C4-2B (cell line): ENCODE data around the gene ZNF367.
"Not testable (repeated sequence)": the region's sequence is repeated elsewhere in the genome, so short reads cannot be mapped to it uniquely, and the experiment has no call there.

ENCODE experiments used
- H3K27ac ChIP-seq: fragments of 450-650 bp; 2 replicates; pipeline ENCODE4 v1.5.1; 2017
- ZFX ChIP-seq: fragments of 450-650 bp; IDR thresholded peaks from 2 replicates; pipeline ENCODE4 v1.6.1; 2017
- TF ChIP-seq, protein P1 (sequence below): fragments of 450-650 bp; conservative IDR thresholded peaks from 2 replicates; pipeline ENCODE4 v1.5.1; 2017; ENCODE audit warnings: mild to moderate bottlenecking

The ZNF367 gene

DNA sequence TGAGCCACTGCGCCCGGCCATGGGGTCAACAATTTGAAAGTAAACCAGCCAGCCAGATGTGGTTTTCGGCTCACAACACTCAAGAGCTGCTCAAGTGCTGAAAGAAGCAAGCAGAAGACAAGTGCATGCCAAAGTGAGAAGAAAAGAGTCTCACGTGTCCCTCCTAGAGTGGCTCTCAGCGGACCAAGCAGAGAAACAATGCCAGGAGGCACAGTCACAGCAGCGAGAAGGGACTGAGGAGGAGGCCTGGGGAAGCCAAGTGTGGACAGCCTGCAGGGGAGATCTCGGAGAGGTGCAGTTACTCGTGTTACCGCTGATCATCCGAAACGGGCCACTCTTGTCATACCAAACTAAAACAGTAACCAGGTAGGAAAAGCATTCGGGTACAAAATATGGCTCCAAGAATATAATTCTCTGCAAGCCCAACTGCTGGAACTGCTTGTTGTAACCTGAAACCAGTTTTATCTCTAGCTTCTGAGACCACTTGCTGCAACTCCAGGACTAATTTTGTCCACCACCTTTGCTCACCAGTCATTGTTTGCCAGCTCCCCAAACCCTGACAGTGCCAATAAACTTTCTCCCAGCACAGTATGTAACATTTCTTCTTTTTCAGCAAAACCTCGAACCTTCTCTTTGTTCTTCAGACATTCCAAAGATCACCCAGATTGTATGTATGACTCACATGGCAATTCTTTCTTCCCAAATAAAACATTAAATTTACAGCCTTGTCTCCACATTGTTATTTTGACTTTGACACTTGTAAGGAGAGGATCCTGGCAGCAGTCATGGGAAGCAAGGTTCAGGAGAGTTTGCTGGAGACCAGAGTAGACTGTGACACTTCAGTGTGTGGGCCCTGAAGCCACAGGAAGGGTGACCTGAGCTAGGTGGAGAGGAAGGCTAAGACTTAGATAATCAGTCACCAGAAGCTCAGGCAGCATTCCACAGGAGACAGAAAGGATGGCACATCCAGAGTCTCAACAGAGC, 41.0 kb downstream of the ZNF367 start:
- H3K27ac ChIP-seq = no peak overlapping the region
- no peak for TF ChIP-seq ZFX
- TF ChIP-seq, protein P1, sequence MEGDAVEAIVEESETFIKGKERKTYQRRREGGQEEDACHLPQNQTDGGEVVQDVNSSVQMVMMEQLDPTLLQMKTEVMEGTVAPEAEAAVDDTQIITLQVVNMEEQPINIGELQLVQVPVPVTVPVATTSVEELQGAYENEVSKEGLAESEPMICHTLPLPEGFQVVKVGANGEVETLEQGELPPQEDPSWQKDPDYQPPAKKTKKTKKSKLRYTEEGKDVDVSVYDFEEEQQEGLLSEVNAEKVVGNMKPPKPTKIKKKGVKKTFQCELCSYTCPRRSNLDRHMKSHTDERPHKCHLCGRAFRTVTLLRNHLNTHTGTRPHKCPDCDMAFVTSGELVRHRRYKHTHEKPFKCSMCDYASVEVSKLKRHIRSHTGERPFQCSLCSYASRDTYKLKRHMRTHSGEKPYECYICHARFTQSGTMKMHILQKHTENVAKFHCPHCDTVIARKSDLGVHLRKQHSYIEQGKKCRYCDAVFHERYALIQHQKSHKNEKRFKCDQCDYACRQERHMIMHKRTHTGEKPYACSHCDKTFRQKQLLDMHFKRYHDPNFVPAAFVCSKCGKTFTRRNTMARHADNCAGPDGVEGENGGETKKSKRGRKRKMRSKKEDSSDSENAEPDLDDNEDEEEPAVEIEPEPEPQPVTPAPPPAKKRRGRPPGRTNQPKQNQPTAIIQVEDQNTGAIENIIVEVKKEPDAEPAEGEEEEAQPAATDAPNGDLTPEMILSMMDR = no peak

DNA sequence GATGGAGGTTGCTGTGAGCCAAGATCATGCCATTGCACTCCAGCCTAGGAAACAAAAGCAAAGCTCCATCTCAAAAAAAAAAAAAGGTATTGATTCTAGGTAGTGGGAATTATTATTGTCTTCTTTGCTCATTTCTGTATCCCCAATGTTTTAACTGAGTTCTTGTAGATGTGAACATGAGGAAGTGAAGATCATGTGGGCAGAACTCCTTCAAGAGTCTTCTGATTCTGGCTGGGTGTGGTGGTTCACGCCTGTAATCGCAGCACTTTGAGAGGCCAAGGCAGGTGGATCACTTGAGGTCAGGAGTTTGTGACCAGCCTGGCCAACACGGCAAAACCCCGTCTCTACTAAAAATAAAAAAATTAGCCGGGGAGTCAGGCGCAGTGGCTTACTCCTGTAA, 42.7 kb downstream of the ZNF367 start:
- not testable (repeated sequence) for H3K27ac ChIP-seq

DNA sequence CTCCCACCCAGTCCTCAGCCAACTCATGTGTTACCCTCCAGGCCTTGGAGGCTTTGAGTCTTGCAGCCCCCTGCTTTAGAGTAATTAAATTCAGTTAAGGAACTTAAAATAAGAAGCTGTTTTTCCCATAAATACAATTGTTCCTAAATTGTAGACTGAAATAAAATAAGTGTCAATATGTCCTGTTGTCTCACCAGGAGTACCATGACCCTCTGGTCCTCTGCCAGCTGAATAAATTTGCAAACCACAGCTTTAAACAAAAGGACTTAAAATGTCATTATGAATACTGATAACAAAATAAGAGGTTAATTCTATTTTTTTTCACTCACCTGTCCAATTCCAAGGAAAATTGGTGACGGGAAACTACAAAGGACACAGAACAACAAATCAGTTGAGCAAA, 50.2 kb downstream of the ZNF367 start:
- TF ChIP-seq, protein P1 = no peak
- no peak for TF ChIP-seq ZFX
- H3K27ac ChIP-seq = no peak overlapping the region

DNA sequence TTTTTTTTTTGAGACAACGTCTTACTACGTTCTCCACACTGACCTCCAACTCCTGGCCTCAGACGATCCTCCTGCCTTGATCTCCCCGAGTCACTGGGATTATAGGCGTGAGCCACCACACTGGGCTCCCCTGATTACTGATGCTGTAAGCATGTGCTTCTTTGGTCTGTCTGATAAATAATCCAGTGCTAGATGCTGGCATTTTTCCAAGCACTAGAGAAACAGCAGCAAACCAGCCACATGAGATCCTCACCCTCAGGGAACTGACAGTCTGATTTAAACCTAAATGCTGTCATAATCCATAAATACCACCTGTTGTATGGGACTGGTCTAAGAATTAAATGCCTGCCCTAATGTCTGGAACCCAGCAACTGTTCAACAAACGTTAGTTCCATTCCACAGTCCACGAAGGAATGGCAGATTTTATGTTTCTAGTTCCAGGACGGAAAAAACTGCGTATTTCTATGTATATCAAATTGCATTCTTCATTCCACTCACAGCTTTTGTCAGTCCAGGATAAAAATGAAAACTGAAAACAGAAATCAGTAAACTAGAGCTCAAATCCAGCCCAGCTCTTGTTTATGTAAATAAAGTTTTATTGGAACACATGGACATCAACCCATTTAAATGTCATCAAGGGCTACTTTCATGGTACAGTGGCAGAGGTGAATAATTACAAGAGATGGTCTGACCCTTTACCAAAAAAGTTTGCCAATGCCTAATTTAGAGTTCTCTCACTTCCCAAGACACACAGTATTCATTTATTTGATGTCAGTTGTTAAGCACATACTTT, 54.8 kb downstream of the ZNF367 start:
- H3K27ac ChIP-seq = no peak overlapping the region
- no peak for TF ChIP-seq ZFX
- TF ChIP-seq, protein P1 = no peak

DNA sequence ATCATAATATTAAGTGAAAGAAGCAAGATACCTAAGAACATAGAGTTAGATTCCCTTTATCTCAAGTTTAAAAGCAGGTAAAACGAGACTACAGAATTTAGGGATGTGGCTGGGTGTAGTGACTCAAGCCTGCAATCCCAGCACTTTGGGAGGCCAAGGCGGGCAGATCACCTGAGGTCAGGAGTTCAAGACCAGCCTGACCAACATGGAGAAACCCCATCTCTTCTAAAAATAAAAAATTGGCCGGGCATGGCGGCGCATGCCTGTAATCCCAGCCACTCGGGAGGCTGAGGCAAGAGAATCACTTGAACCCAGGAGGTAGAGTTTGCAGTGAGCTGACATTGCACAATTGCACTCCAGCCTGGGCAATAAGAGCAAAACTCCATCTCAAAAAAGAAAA, 56.1 kb downstream of the ZNF367 start:
- not testable (repeated sequence) for H3K27ac ChIP-seq

DNA sequence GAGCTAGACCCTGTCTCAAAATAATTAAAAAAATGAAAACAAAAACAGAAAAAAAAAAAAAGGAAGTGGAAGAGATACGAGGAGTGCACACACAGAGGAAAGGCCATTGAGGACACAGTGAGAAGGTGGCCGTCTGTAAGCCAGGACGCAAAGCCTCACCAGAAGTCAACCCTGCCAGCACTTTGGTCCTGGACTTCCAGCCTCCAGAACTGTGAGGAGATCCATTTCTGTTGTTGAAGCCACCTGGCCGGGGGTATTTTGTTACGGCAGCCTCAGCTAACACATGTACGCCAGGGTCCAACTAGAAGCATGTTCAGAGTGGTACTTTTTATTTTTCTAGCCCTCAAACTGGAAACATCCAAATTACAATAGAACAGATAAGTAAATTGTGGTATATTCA, 56.5 kb downstream of the ZNF367 start:
- no peak overlapping the region for H3K27ac ChIP-seq
- TF ChIP-seq ZFX = no peak
- TF ChIP-seq, protein P1 = no peak

DNA sequence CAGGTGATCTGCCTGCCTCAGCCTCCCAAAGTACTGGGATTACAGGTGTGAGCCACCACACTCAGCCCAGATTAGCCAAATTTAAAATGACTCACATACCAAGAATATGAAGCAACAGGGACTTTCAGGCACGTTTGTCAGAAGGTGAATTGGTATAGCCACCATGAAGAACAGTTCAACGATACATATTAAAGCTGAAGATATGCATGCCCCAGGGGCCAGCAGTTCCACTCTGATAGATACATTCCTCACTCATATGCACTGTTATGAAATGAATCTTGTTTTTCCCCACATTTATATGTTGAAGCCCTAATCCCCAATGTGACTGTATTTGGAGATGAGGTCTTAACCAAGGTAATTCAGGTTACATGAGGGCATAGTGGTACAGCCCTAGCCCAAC, 57.2 kb downstream of the ZNF367 start:
- no peak overlapping the region for H3K27ac ChIP-seq
- TF ChIP-seq, protein P1 = no peak
- TF ChIP-seq ZFX = no peak

DNA sequence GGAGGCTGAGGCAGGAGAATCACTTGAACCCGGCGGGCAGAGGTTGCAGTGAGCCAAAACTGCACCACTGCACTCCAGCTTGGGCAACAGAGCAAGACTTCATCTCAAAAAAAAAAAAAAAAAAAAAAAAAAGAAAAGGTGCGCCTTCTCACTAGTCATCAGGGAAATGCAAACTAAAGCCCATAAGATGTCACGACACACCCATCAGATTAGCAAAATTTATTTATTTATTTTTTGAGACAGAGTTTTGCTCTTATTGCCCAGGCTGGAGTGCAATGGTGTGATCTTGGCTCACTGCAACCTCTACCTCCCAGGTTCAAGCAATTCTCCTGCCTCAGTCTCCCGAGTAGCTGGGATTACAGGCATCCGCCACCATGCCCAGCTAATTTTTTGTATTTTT, 57.6 kb downstream of the ZNF367 start:
- not testable (repeated sequence) for H3K27ac ChIP-seq
